Hematopoietic multipotent progenitor cell treated with erythropoietin and hydrocortisone succinate and interleukin-3 and kit ligand, for 17 days (in vitro differentiated cells): ENCODE results near the gene JOSD1.
"Not testable (repeated sequence)": the region's sequence is repeated elsewhere in the genome, so short reads cannot be mapped to it uniquely, and the experiment has no call there.

ENCODE experiments used
- DNase-seq: peaks from one replicate; pipeline ENCODE4 v3.0.0-alpha.2; 2015; ENCODE audit warnings: low spot score

JOSD1 gene

DNA sequence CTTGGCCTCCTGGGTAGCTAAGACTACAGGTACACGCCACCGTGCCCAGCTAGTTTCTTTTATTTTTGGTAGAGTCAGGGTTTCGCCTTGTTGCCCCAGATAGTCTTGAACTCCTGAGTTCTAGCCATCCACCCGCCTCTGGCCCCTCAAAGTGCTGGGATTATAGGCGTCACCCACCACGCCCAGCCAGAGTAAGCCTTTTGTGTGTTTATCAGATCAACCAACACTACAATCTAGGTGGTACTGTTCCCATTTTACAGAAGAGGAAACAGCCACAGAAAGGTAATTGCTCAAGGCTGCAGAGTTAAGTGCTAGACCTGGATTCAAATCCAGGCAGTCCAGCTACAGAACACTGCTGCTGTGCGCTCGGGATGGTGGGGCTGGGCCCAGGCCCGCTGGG lies 15.8 kb downstream of the JOSD1 start:
- DNase-seq = no peak

GRCh38 chr22:38681582-38682335 lies 19.0 kb downstream of the JOSD1 start, which contains the start of gene TOMM22:
Gene TOMM22 (plus strand): TSS chr22:38681957. CDS start chr22:38681979, 22 bp downstream.
- peak; percentile 91 for DNase-seq

DNA sequence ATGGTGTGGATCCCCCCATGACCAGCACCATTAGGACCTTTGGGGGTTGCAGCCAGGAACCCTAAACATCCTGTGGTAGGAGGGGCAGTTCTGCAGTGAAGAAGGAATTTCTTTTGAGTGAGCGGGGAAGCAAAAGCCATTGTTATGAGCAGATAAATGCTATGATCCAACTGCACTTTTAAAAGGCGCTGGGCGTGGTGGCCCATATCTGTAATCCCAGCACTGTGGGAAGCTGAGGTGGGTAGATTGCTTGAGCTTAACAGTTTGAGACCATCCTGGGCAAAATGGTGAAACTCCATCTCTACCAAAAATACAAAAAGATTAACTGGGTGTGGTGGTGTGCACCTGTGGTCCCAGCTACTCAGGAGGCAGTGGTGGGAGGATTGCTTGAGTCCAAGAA lies 24.9 kb downstream of the JOSD1 start:
- no peak for DNase-seq

DNA sequence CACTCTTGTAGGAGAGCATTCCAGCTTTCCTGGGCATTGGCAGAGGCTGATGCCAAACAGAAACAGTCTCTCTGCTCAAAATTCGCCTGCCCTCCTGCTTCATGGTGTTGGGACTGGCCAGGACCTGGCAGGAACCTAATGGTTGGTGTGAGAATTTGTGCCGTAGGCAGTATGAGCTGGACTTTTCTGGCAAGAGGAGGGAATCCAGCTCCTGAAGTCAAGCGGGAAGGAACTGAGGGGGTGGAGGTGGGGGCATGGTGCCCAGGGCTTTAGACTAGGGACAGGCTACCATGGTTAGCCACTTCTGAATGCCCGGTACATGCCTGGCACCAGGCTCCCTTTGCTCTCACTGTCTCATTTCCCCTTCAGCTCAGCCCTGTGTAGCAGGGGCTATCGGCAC lies 25.9 kb downstream of the JOSD1 start:
- DNase-seq = no peak

- peak; percentile 17 for DNase-seq
Observed at GRCh38 chr22:38657045-38657909, 43.5 kb downstream of the JOSD1 start.

- peak; percentile 84 for DNase-seq
Observed at GRCh38 chr22:38656256-38657044, 44.3 kb downstream of the JOSD1 start, which contains the start of the genes CBY1 and FAM227A. Gene CBY1 (plus strand): TSS chr22:38656638. CDS start chr22:38668055, 11,417 bp downstream. Gene FAM227A (minus strand): TSS chr22:38656392. CDS start chr22:38650168, 6,224 bp downstream.

DNA sequence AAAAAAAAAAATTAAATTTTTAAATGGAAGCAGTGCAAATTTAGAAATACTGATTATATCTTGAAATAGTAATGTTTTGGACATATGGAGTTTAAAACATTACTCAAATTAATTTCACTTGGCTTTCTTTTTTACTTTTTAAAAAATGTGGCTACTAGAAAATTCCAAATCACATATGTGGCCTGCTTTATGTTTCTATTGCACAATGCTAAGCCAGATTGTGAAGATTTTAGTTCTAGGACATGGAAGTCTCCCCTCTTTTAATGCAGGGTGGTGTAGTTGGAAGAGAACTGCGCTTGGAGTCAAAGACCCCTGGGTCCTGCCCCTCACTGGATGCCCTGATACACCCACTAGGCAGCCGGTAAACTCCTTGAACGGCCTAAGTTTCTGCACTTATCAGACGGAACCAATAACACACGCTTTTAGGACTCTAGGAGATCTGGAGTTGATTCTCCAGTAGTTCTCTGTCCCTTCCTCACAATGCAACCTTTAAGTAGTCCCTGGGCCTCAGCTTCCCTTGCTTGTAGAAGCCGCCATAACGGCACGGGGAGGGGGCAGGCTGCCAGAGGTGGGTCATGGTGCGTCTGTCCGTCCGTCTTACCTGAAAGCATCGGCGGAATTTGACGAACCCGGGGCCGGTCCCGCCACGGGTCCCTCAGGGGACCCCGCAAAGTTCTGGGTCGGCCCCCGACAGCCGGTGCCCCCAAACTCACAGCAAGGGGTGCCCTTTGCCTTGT lies 45.1 kb downstream of the JOSD1 start:
- DNase-seq = no peak

DNA sequence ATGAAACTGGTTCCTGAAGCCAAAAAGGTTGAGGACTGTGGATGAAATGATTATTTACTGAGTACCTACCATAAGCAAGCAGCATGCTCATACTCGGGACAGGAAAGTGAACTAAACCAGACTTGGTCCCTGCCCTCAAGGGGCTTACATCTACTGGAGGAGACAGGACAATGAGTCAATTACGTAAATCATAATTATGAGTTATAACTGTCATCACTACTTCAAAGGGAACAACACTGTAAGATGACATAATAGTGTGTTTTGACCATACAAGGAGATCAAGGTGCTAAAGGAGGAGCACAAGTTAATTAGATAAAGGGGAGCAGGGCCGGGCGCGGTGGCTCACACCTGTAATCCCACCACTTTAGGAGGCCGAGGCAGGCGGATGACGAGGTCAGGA lies 47.0 kb downstream of the JOSD1 start:
- no peak for DNase-seq

- DNase-seq = no peak
Observed at GRCh38 chr22:38652859-38653258, 47.9 kb downstream of the JOSD1 start.

GRCh38 chr22:38649841-38650522 lies 50.8 kb downstream of the JOSD1 start:
- DNase-seq = no peak

- DNase-seq = no peak
Observed at GRCh38 chr22:38645430-38645829, 55.3 kb downstream of the JOSD1 start.

GRCh38 chr22:38644245-38644644 lies 56.5 kb downstream of the JOSD1 start:
- not testable (repeated sequence) for DNase-seq

DNA sequence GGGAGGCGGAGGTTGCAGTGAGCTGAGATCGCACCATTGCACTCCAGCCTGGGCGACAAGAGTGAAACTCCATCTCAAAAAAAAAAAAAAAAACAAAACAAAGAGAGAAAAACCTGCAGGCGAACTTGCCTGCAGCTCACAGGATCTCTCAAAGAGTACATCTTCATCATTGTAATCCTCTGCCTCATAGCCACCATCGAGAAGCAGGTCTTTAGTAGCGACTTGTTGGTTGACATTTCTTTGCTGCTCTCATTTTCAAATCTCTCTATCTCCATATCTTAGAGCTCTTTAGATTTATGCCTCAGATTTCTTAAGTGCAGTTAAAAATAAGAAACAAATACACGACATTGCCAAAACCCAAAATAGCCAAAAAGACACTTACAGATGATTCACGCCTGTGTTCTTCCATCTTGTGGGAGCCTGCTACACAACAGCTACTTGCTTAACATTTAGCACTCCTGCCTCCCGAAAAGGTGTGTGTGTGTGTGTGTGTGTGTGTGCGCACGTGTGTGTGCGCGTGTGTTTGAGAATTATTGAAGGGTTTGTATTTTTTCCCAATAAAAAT lies 59.2 kb downstream of the JOSD1 start:
- DNase-seq = no peak

DNA sequence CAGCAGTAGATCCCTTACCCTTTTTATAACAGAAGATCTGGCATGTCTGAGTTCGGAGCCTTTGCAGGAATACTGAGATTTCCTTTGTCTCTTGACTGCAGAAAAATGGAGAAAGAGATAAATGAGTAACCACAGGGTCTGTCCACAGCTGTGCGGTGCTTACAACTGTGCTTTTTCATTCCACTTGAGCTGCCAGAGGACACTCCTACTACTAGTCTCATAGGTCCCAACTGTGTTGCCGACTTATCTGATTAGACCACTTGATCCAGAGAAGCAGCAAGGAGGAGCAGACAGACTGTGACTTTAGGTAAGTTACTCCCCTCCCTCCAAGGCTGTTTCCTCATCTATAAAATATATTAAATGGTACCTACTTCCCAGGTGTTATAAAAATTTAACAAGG lies 62.0 kb downstream of the JOSD1 start:
- DNase-seq = no peak

- DNase-seq = no peak
Observed at GRCh38 chr22:38638216-38638615, 62.5 kb downstream of the JOSD1 start.
